ENCODE results near the gene GET4. TPM values are rescaled to one million over a fixed set of nuclear protein-coding genes. Genes with fewer than 3 reads are reported as not detected.
A peak's percentile ranks its signal among the peaks of the same experiment; 100 is the strongest.

The GET4 gene
- total RNA-seq, 1 experiment from 2014 or later, result 130 TPM

- Histone ChIP-seq H3K27me3 (replicated peaks; ENCODE audit: control insufficient read depth, insufficient read depth, low read length) (no peaks in the 10 kb centered on the region), H3K36me3 (ENCODE audit: control insufficient read depth, insufficient read depth, low read length) (peaks cover 1% of the 10 kb centered on the region), H3K9me3 (no peaks in the 10 kb centered on the region), H3K4me3 (ENCODE audit: low read depth, low read length) (no peak overlapping the region), H3K4me1 (peaks cover 11% of the 10 kb centered on the region; the same call in 1 of the 2 replicates)
- Mint-ChIP-seq H3K4me3 (ENCODE audit: unreplicated experiment) (no peak overlapping the region), H3K27me3 (ENCODE audit: insufficient read depth, unreplicated experiment) (no peaks in the 10 kb centered on the region), H3K27ac (ENCODE audit: unreplicated experiment) (no peak overlapping the region), H3K4me1 (ENCODE audit: low read depth, unreplicated experiment) (peaks cover 8% of the 10 kb centered on the region), H3K36me3 (ENCODE audit: insufficient read depth, unreplicated experiment) (peaks cover 10% of the 10 kb centered on the region), H3K9me3 (ENCODE audit: unreplicated experiment) (no peaks in the 10 kb centered on the region)
- no TSS peak for BruUV-seq (replicated peaks)
- peak in 1 of 2 experiments; percentile 37 for DNase-seq
- intact Hi-C loops (cut with micrococcal nuclease; ENCODE audit: unreplicated experiment), result no loop called here
- CTCF ChIA-PET, result no interaction called here
- TF ChIP-seq CTCF (IDR thresholded peaks at IDR 0.05; ENCODE audit: insufficient read depth in 1 of 2, low read depth in 1 of 2, low read length in 1 of 2, severe bottlenecking in 1 of 2, unreplicated experiment in 1 of 2), result no peak
- POLR2A ChIA-PET, result no interaction called here
These were observed 48.3 kb downstream of the GET4 start for GRCh38 chr7:924541-925231.

- Mint-ChIP-seq H3K9me3 (ENCODE audit: unreplicated experiment) (no peaks in the 10 kb centered on the region), H3K36me3 (ENCODE audit: insufficient read depth, unreplicated experiment) (peaks cover 7% of the 10 kb centered on the region), H3K4me1 (ENCODE audit: low read depth, unreplicated experiment) (peaks cover 8% of the 10 kb centered on the region), H3K27ac (ENCODE audit: unreplicated experiment) (no peak overlapping the region), H3K4me3 (ENCODE audit: unreplicated experiment) (no peak overlapping the region), H3K27me3 (ENCODE audit: insufficient read depth, unreplicated experiment) (no peaks in the 10 kb centered on the region)
- intact Hi-C loops (cut with micrococcal nuclease; ENCODE audit: unreplicated experiment), result no loop called here
- Histone ChIP-seq H3K9me3 (no peaks in the 10 kb centered on the region), H3K27me3 (replicated peaks; ENCODE audit: control insufficient read depth, insufficient read depth, low read length) (no peaks in the 10 kb centered on the region), H3K4me1 (peaks cover 11% of the 10 kb centered on the region; the same call in 1 of the 2 replicates), H3K36me3 (ENCODE audit: control insufficient read depth, insufficient read depth, low read length) (peaks cover 1% of the 10 kb centered on the region), H3K4me3 (ENCODE audit: low read depth, low read length) (no peak overlapping the region)
- no TSS peak for BruUV-seq (replicated peaks)
- CTCF ChIA-PET, result no interaction called here
- DNase-seq, result peak in 1 of 2 experiments; percentile 29
- no peak for TF ChIP-seq CTCF (IDR thresholded peaks at IDR 0.05; ENCODE audit: insufficient read depth in 1 of 2, low read depth in 1 of 2, low read length in 1 of 2, severe bottlenecking in 1 of 2, unreplicated experiment in 1 of 2)
- POLR2A ChIA-PET, result no interaction called here
These were observed 49.2 kb downstream of the GET4 start for GRCh38 chr7:925601-926000.

GRCh38 chr7:926061-927030, 50.0 kb downstream of the GET4 start:
- no TSS peak for BruUV-seq (replicated peaks)
- intact Hi-C loops (cut with micrococcal nuclease; ENCODE audit: unreplicated experiment), result no loop called here
- H3K27me3 Mint-ChIP-seq (ENCODE audit: insufficient read depth, unreplicated experiment), result no peaks in the 10 kb centered on the region
- peaks cover 1% of the 10 kb centered on the region for H3K36me3 ChIP-seq (ENCODE audit: control insufficient read depth, insufficient read depth, low read length)
- ChIA-PET CTCF (no interaction called here), POLR2A (no interaction called here)
- H3K9me3 ChIP-seq, result no peaks in the 10 kb centered on the region
- no peaks in the 10 kb centered on the region for H3K36me3 Mint-ChIP-seq (ENCODE audit: insufficient read depth, unreplicated experiment)
- H3K4me3 ChIP-seq (ENCODE audit: low read depth, low read length), result no peak overlapping the region
- no peak for TF ChIP-seq CTCF (IDR thresholded peaks at IDR 0.05; ENCODE audit: insufficient read depth in 1 of 2, low read depth in 1 of 2, low read length in 1 of 2, severe bottlenecking in 1 of 2, unreplicated experiment in 1 of 2)
- H3K27ac Mint-ChIP-seq (ENCODE audit: unreplicated experiment), result no peak overlapping the region
- H3K4me1 Mint-ChIP-seq (ENCODE audit: low read depth, unreplicated experiment), result peaks cover 8% of the 10 kb centered on the region
- no peak overlapping the region for H3K4me3 Mint-ChIP-seq (ENCODE audit: unreplicated experiment)
- H3K4me1 ChIP-seq, result peaks cover 11% of the 10 kb centered on the region; the same call in 1 of the 2 replicates
- no peaks in the 10 kb centered on the region for H3K9me3 Mint-ChIP-seq (ENCODE audit: unreplicated experiment)
- peak in 1 of 2 experiments; percentile 48 for DNase-seq
- H3K27me3 ChIP-seq (replicated peaks; ENCODE audit: control insufficient read depth, insufficient read depth, low read length), result no peaks in the 10 kb centered on the region
